ENCODE results near the gene BROX.
"Not testable (repeated sequence)": the region's sequence is repeated elsewhere in the genome, so short reads cannot be mapped to it uniquely, and the experiment has no call there.

BROX gene

GRCh38 chr1:222732216-222733159 lies 20.1 kb downstream of the BROX start:
- no peak for DNase-seq (ENCODE audit: low read depth in 2 of 2)

GRCh38 chr1:222734740-222735139 lies 22.4 kb downstream of the BROX start:
- DNase-seq (ENCODE audit: low read depth in 2 of 2) = no peak

GRCh38 chr1:222736470-222736869 lies 24.1 kb downstream of the BROX start:
- no peak for DNase-seq (ENCODE audit: low read depth in 2 of 2)

GRCh38 chr1:222736972-222737371 lies 24.6 kb downstream of the BROX start, which contains the start of gene FAM177B:
FAM177B (plus strand) TSS chr1:222737202; CDS start chr1:222746546, 9,344 bp downstream.
- no peak for DNase-seq (ENCODE audit: low read depth in 2 of 2)

- no peak for DNase-seq (ENCODE audit: low read depth in 2 of 2)
These were observed 27.1 kb downstream of the BROX start for GRCh38 chr1:222739465-222739864.

GRCh38 chr1:222739929-222740328 lies 27.6 kb downstream of the BROX start:
- no peak for DNase-seq (ENCODE audit: low read depth in 2 of 2)

- not testable (repeated sequence) for DNase-seq (ENCODE audit: low read depth in 2 of 2)
These were observed 29.5 kb downstream of the BROX start for GRCh38 chr1:222741630-222742457.

- no peak for DNase-seq (ENCODE audit: low read depth in 2 of 2)
These were observed 37.6 kb downstream of the BROX start for GRCh38 chr1:222749927-222750326.

- DNase-seq (ENCODE audit: low read depth in 2 of 2) = no peak
These were observed 38.3 kb downstream of the BROX start for GRCh38 chr1:222750651-222751050.

- DNase-seq (ENCODE audit: low read depth in 2 of 2) = no peak
These were observed 38.9 kb downstream of the BROX start for GRCh38 chr1:222751255-222751654.

GRCh38 chr1:222754366-222755139 lies 42.2 kb downstream of the BROX start:
- DNase-seq (ENCODE audit: low read depth in 2 of 2) = no peak

- no peak for DNase-seq (ENCODE audit: low read depth in 2 of 2)
These were observed 45.4 kb downstream of the BROX start for GRCh38 chr1:222757646-222758268.

GRCh38 chr1:222759451-222760035 lies 47.2 kb downstream of the BROX start:
- DNase-seq (ENCODE audit: low read depth in 2 of 2) = no peak

GRCh38 chr1:222761083-222761482 lies 48.7 kb downstream of the BROX start:
- DNase-seq (ENCODE audit: low read depth in 2 of 2) = no peak

- DNase-seq (ENCODE audit: low read depth in 2 of 2) = not testable (repeated sequence)
These were observed 49.8 kb downstream of the BROX start for GRCh38 chr1:222762178-222762577.

- DNase-seq (ENCODE audit: low read depth in 2 of 2) = no peak
These were observed 54.8 kb downstream of the BROX start for GRCh38 chr1:222767152-222767571.

GRCh38 chr1:222768592-222768991 lies 56.2 kb downstream of the BROX start:
- no peak for DNase-seq (ENCODE audit: low read depth in 2 of 2)

- no peak for DNase-seq (ENCODE audit: low read depth in 2 of 2)
These were observed 56.8 kb downstream of the BROX start for GRCh38 chr1:222769181-222769580.

GRCh38 chr1:222769971-222770620 lies 57.7 kb downstream of the BROX start:
- DNase-seq (ENCODE audit: low read depth in 2 of 2) = no peak

- DNase-seq (ENCODE audit: low read depth in 2 of 2) = no peak
These were observed 60.6 kb downstream of the BROX start for GRCh38 chr1:222772996-222773379.

All from stimulated activated CD8-positive, alpha-beta memory T cell treated with anti-CD3 and anti-CD28 coated beads, Interleukin-7, amount 100 ng/mL, for 1 hour (primary cell).